H1 (cell line): ENCODE data around the gene NOS1AP.

ENCODE experiments used
- EP300 ChIP-seq, 2 experiments: IDR thresholded peaks; 1 replicate in 1 of 2; 2 replicates in 1 of 2; pipeline ENCODE4 v1.6.1; 2011 to 2012; ENCODE audit warnings: low read depth in 2 of 2, low read length in 2 of 2, mild to moderate bottlenecking in 2 of 2, borderline replicate concordance in 1 of 2, inconsistent platforms in 1 of 2, moderate library complexity in 1 of 2
- EZH2 ChIP-seq: fragments of 200-600 bp; sonication (generic); IDR thresholded peaks from 2 replicates; pipeline ENCODE4 v1.7.1; 2012; ENCODE audit warnings: low read depth, mild to moderate bottlenecking, moderate library complexity, low read length, inconsistent platforms; ENCODE audit not compliant: severe bottlenecking
- JUND ChIP-seq: IDR thresholded peaks from 2 replicates; pipeline ENCODE4 v1.6.1; 2011; ENCODE audit warnings: mild to moderate bottlenecking, improper control_type of control experiment, low read length
- SIN3A ChIP-seq, 2 experiments: IDR thresholded peaks in 1 of 2; conservative IDR thresholded peaks in 1 of 2; 2 replicates each; pipeline ENCODE4 v1.6.1; 2011 to 2012; ENCODE audit warnings: low read length in 2 of 2, improper control_type of control experiment in 1 of 2, low read depth in 1 of 2, mild to moderate bottlenecking in 1 of 2
- SIX5 ChIP-seq: IDR thresholded peaks from 2 replicates; pipeline ENCODE4 v1.6.1; 2011; ENCODE audit warnings: mild to moderate bottlenecking, low read depth, low read length
- TF ChIP-seq, protein P1 (sequence below), 3 experiments: IDR thresholded peaks; 1 replicate in 2 of 3; 2 replicates in 1 of 3; pipeline versions ENCODE4 v1.5.1 to v1.6.1; 2011; ENCODE audit warnings: low read length in 3 of 3, mild to moderate bottlenecking in 3 of 3, inconsistent platforms in 2 of 3, low read depth in 1 of 3, moderate library complexity in 1 of 3; ENCODE audit not compliant: insufficient read depth in 1 of 3; ENCODE audit errors: control extremely low read depth in 1 of 3

DNA sequence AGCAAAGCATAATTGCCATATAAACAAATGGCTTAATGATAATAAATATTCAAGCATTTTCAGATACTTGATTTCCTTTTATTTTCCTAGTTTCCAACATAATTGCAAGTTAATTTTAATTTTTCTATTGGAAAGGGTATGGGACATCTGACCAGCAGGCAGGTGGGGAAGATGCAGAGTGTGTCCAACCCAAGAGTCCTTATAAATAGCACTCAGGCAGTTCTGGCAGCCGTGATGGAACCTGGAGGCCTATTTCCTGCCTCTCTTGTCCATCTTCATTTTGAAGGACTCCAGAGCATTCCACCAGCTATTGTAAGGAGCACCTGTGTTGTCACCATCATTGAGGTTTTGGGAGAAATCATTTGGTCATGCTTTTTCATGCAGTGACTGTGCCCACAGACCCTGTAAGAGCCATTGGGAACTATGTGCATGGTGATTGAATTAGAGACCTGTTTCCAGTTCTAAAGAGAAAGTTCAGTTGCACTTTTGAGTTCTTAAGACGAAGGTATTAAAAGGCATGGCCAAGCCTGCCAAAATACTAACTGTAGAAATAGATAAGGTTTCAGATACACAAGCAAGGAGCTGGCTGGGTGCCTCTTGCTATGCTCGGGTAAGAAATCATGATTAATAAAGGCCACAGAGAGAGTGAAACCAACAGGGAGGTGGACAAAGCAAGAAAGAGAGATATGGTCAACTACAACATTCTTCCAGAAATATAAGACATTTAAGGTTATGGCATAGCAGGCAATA is 214.9 kb downstream of the NOS1AP start:
- TF ChIP-seq SIX5 (no peak), EP300 (IDR thresholded peaks at IDR 0.05; ENCODE audit: borderline replicate concordance in 1 of 2, low read depth in 2 of 2, low read length in 2 of 2) (no peak), EZH2 (no peak), SIN3A (conservative IDR thresholded peaks at IDR 0.05 in 1 of 2, IDR thresholded peaks at IDR 0.05 in 1 of 2; ENCODE audit: low read depth in 1 of 2, low read length in 2 of 2) (no peak), JUND (no peak)
- TF ChIP-seq, protein P1, sequence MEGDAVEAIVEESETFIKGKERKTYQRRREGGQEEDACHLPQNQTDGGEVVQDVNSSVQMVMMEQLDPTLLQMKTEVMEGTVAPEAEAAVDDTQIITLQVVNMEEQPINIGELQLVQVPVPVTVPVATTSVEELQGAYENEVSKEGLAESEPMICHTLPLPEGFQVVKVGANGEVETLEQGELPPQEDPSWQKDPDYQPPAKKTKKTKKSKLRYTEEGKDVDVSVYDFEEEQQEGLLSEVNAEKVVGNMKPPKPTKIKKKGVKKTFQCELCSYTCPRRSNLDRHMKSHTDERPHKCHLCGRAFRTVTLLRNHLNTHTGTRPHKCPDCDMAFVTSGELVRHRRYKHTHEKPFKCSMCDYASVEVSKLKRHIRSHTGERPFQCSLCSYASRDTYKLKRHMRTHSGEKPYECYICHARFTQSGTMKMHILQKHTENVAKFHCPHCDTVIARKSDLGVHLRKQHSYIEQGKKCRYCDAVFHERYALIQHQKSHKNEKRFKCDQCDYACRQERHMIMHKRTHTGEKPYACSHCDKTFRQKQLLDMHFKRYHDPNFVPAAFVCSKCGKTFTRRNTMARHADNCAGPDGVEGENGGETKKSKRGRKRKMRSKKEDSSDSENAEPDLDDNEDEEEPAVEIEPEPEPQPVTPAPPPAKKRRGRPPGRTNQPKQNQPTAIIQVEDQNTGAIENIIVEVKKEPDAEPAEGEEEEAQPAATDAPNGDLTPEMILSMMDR (IDR thresholded peaks at IDR 0.05; ENCODE audit: control extremely low read depth in 1 of 3, insufficient read depth in 1 of 3, low read depth in 1 of 3, low read length in 3 of 3) = no peak
